Measurements from ENCODE around the gene IGSF9B.

Gene IGSF9B

GRCh38 chr11:133997554-133997953 lies 40.8 kb upstream of the IGSF9B start:
- H3K4me3 ChIP-seq (ENCODE audit: low read depth in 1 of 2, low read length in 2 of 2) = no peak overlapping the region

GRCh38 chr11:133996671-133997070 lies 39.9 kb upstream of the IGSF9B start:
- H3K36me3 ChIP-seq (ENCODE audit: control insufficient read depth in 1 of 2, insufficient read depth in 2 of 2, low read length in 2 of 2) = no peaks in the 10 kb centered on the region
- H3K9me3 ChIP-seq (ENCODE audit: control insufficient read depth in 1 of 2, low read length in 2 of 2) = no peaks in the 10 kb centered on the region
- no peaks in the 10 kb centered on the region for H3K4me1 ChIP-seq (ENCODE audit: control insufficient read depth in 1 of 2, insufficient read depth in 2 of 2, low read length in 2 of 2)
- H3K27ac ChIP-seq (ENCODE audit: low read depth, low read length) = no peak overlapping the region
- H3K27me3 ChIP-seq (ENCODE audit: control insufficient read depth in 1 of 2, insufficient read depth in 2 of 2, low read length in 2 of 2) = no peaks in the 10 kb centered on the region
- H3K4me3 ChIP-seq (ENCODE audit: low read depth in 1 of 2, low read length in 2 of 2) = no peak overlapping the region
- H3K9ac ChIP-seq (ENCODE audit: low read depth in 1 of 2, low read length in 2 of 2) = no peak overlapping the region

More at GRCh38 chr11:133997554-133997953, 40.8 kb upstream of the IGSF9B start:
- no peaks in the 10 kb centered on the region for H3K27me3 ChIP-seq (ENCODE audit: control insufficient read depth in 1 of 2, insufficient read depth in 2 of 2, low read length in 2 of 2)
- no peaks in the 10 kb centered on the region for H3K36me3 ChIP-seq (ENCODE audit: control insufficient read depth in 1 of 2, insufficient read depth in 2 of 2, low read length in 2 of 2)
- no peaks in the 10 kb centered on the region for H3K9me3 ChIP-seq (ENCODE audit: control insufficient read depth in 1 of 2, low read length in 2 of 2)
- no peak overlapping the region for H3K27ac ChIP-seq (ENCODE audit: low read depth, low read length)
- no peaks in the 10 kb centered on the region for H3K4me1 ChIP-seq (ENCODE audit: control insufficient read depth in 1 of 2, insufficient read depth in 2 of 2, low read length in 2 of 2)
- no peak overlapping the region for H3K9ac ChIP-seq (ENCODE audit: low read depth in 1 of 2, low read length in 2 of 2)

DNA sequence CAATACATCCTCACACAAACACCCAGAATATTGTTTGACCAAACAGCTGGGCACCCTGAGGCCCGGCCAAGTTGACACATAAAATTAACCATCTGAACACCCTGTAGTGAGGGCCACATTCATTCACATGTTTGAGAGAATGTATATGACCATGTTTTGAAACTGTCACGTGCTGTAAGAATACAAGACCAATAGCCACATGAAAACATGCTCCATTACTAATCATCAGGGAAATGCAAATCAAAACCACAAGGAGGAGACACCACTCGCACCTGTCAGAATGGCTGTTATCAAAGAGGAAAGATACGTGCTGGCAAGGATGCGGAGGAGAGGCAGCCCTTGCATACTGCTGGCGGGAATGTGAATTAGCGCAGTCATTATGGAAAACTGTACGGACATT lies 38.3 kb upstream of the IGSF9B start:
- Histone ChIP-seq H3K9ac (ENCODE audit: low read depth in 1 of 2, low read length in 2 of 2) (no peak overlapping the region), H3K27ac (ENCODE audit: low read depth, low read length) (no peak overlapping the region), H3K27me3 (ENCODE audit: control insufficient read depth in 1 of 2, insufficient read depth in 2 of 2, low read length in 2 of 2) (peaks cover 0 to 3% of the 10 kb centered on the region in 2 donors), H3K9me3 (ENCODE audit: control insufficient read depth in 1 of 2, low read length in 2 of 2) (no peaks in the 10 kb centered on the region), H3K4me3 (ENCODE audit: low read depth in 1 of 2, low read length in 2 of 2) (no peak overlapping the region), H3K36me3 (ENCODE audit: control insufficient read depth in 1 of 2, insufficient read depth in 2 of 2, low read length in 2 of 2) (no peaks in the 10 kb centered on the region), H3K4me1 (ENCODE audit: control insufficient read depth in 1 of 2, insufficient read depth in 2 of 2, low read length in 2 of 2) (no peaks in the 10 kb centered on the region)

- Histone ChIP-seq H3K4me1 (ENCODE audit: control insufficient read depth in 1 of 2, insufficient read depth in 2 of 2, low read length in 2 of 2) (no peaks in the 10 kb centered on the region), H3K27me3 (ENCODE audit: control insufficient read depth in 1 of 2, insufficient read depth in 2 of 2, low read length in 2 of 2) (peaks cover 0 to 5% of the 10 kb centered on the region in 2 donors), H3K36me3 (ENCODE audit: control insufficient read depth in 1 of 2, insufficient read depth in 2 of 2, low read length in 2 of 2) (no peaks in the 10 kb centered on the region), H3K27ac (ENCODE audit: low read depth, low read length) (no peak overlapping the region), H3K9ac (ENCODE audit: low read depth in 1 of 2, low read length in 2 of 2) (no peak overlapping the region), H3K4me3 (ENCODE audit: low read depth in 1 of 2, low read length in 2 of 2) (no peak overlapping the region), H3K9me3 (ENCODE audit: control insufficient read depth in 1 of 2, low read length in 2 of 2) (no peaks in the 10 kb centered on the region)
Observed at GRCh38 chr11:133993921-133994320, 37.2 kb upstream of the IGSF9B start.

GRCh38 chr11:133993107-133993506 lies 36.3 kb upstream of the IGSF9B start:
- H3K27ac ChIP-seq (ENCODE audit: low read depth, low read length) = no peak overlapping the region
- H3K36me3 ChIP-seq (ENCODE audit: control insufficient read depth in 1 of 2, insufficient read depth in 2 of 2, low read length in 2 of 2) = no peaks in the 10 kb centered on the region
- H3K4me1 ChIP-seq (ENCODE audit: control insufficient read depth in 1 of 2, insufficient read depth in 2 of 2, low read length in 2 of 2) = no peaks in the 10 kb centered on the region
- no peaks in the 10 kb centered on the region for H3K9me3 ChIP-seq (ENCODE audit: control insufficient read depth in 1 of 2, low read length in 2 of 2)
- H3K27me3 ChIP-seq (ENCODE audit: control insufficient read depth in 1 of 2, insufficient read depth in 2 of 2, low read length in 2 of 2) = peaks cover 0 to 5% of the 10 kb centered on the region in 2 donors
- no peak overlapping the region for H3K4me3 ChIP-seq (ENCODE audit: low read depth in 1 of 2, low read length in 2 of 2)
- no peak overlapping the region for H3K9ac ChIP-seq (ENCODE audit: low read depth in 1 of 2, low read length in 2 of 2)

DNA sequence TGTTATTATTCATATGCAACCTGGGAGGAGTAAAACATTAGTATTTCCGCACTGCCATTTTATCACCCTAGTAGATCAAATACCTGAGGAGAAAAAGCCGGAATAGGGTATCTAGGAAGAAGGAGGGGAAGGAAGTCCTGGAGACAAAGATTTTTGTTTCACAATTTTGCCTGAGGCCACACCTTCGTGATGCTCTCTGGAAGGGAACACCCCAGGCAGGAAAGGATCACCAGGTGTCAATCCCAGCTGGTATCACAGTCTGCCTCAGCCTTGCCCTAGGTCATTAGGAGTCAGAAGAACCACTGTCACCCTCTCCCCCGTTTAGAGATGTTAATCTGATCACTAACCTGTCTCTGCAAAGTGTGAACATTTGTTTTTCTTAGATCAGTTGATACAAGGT lies 35.4 kb upstream of the IGSF9B start:
- Histone ChIP-seq H3K27ac (ENCODE audit: low read depth, low read length) (no peak overlapping the region), H3K36me3 (ENCODE audit: control insufficient read depth in 1 of 2, insufficient read depth in 2 of 2, low read length in 2 of 2) (no peaks in the 10 kb centered on the region), H3K4me1 (ENCODE audit: control insufficient read depth in 1 of 2, insufficient read depth in 2 of 2, low read length in 2 of 2) (no peaks in the 10 kb centered on the region), H3K4me3 (ENCODE audit: low read depth in 1 of 2, low read length in 2 of 2) (no peak overlapping the region), H3K27me3 (ENCODE audit: control insufficient read depth in 1 of 2, insufficient read depth in 2 of 2, low read length in 2 of 2) (peaks cover 0 to 5% of the 10 kb centered on the region in 2 donors), H3K9ac (ENCODE audit: low read depth in 1 of 2, low read length in 2 of 2) (no peak overlapping the region), H3K9me3 (ENCODE audit: control insufficient read depth in 1 of 2, low read length in 2 of 2) (no peaks in the 10 kb centered on the region)

DNA sequence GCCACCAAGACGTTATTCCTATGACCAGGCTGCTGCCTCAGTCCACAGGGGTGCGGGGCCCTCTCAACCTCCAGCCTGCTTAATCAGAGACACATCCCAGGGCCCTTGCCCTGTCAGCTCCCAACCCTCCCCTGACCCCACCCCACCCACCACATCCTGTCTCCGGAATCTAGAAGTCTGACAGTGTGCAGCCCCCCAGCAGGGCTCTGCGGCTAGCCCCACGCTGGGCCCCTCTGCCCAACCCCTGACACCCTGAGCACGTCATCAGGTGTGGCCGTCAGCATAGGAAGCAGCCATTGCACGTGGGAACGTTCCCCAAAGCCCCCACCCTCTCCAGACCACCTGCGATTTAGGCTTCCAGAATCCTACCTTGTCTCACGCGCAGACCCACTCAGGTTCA lies 34.3 kb upstream of the IGSF9B start:
- no peak overlapping the region for H3K27ac ChIP-seq (ENCODE audit: low read depth, low read length)
- no peak overlapping the region for H3K9ac ChIP-seq (ENCODE audit: low read depth in 1 of 2, low read length in 2 of 2)
- no peaks in the 10 kb centered on the region for H3K9me3 ChIP-seq (ENCODE audit: control insufficient read depth in 1 of 2, low read length in 2 of 2)
- H3K4me3 ChIP-seq (ENCODE audit: low read depth in 1 of 2, low read length in 2 of 2) = no peak overlapping the region
- no peaks in the 10 kb centered on the region for H3K36me3 ChIP-seq (ENCODE audit: control insufficient read depth in 1 of 2, insufficient read depth in 2 of 2, low read length in 2 of 2)
- H3K4me1 ChIP-seq (ENCODE audit: control insufficient read depth in 1 of 2, insufficient read depth in 2 of 2, low read length in 2 of 2) = no peaks in the 10 kb centered on the region
- peaks cover 0 to 5% of the 10 kb centered on the region in 2 donors for H3K27me3 ChIP-seq (ENCODE audit: control insufficient read depth in 1 of 2, insufficient read depth in 2 of 2, low read length in 2 of 2)

GRCh38 chr11:133990501-133990900 lies 33.7 kb upstream of the IGSF9B start:
- Histone ChIP-seq H3K27ac (ENCODE audit: low read depth, low read length) (no peak overlapping the region), H3K9ac (ENCODE audit: low read depth in 1 of 2, low read length in 2 of 2) (no peak overlapping the region), H3K27me3 (ENCODE audit: control insufficient read depth in 1 of 2, insufficient read depth in 2 of 2, low read length in 2 of 2) (peaks cover 0 to 5% of the 10 kb centered on the region in 2 donors), H3K4me3 (ENCODE audit: low read depth in 1 of 2, low read length in 2 of 2) (no peak overlapping the region), H3K9me3 (ENCODE audit: control insufficient read depth in 1 of 2, low read length in 2 of 2) (no peaks in the 10 kb centered on the region), H3K36me3 (ENCODE audit: control insufficient read depth in 1 of 2, insufficient read depth in 2 of 2, low read length in 2 of 2) (no peaks in the 10 kb centered on the region), H3K4me1 (ENCODE audit: control insufficient read depth in 1 of 2, insufficient read depth in 2 of 2, low read length in 2 of 2) (no peaks in the 10 kb centered on the region)

GRCh38 chr11:133988686-133989410 lies 32.1 kb upstream of the IGSF9B start:
- Histone ChIP-seq H3K4me3 (ENCODE audit: low read depth in 1 of 2, low read length in 2 of 2) (no peak overlapping the region), H3K9ac (ENCODE audit: low read depth in 1 of 2, low read length in 2 of 2) (no peak overlapping the region), H3K27me3 (ENCODE audit: control insufficient read depth in 1 of 2, insufficient read depth in 2 of 2, low read length in 2 of 2) (peaks cover 0 to 5% of the 10 kb centered on the region in 2 donors), H3K27ac (ENCODE audit: low read depth, low read length) (no peak overlapping the region), H3K36me3 (ENCODE audit: control insufficient read depth in 1 of 2, insufficient read depth in 2 of 2, low read length in 2 of 2) (no peaks in the 10 kb centered on the region), H3K4me1 (ENCODE audit: control insufficient read depth in 1 of 2, insufficient read depth in 2 of 2, low read length in 2 of 2) (no peaks in the 10 kb centered on the region), H3K9me3 (ENCODE audit: control insufficient read depth in 1 of 2, low read length in 2 of 2) (no peaks in the 10 kb centered on the region)

- Histone ChIP-seq H3K27me3 (ENCODE audit: control insufficient read depth in 1 of 2, insufficient read depth in 2 of 2, low read length in 2 of 2) (peaks cover 0 to 5% of the 10 kb centered on the region in 2 donors), H3K9me3 (ENCODE audit: control insufficient read depth in 1 of 2, low read length in 2 of 2) (no peaks in the 10 kb centered on the region), H3K9ac (ENCODE audit: low read depth in 1 of 2, low read length in 2 of 2) (no peak overlapping the region), H3K27ac (ENCODE audit: low read depth, low read length) (no peak overlapping the region), H3K36me3 (ENCODE audit: control insufficient read depth in 1 of 2, insufficient read depth in 2 of 2, low read length in 2 of 2) (no peaks in the 10 kb centered on the region), H3K4me3 (ENCODE audit: low read depth in 1 of 2, low read length in 2 of 2) (no peak overlapping the region), H3K4me1 (ENCODE audit: control insufficient read depth in 1 of 2, insufficient read depth in 2 of 2, low read length in 2 of 2) (no peaks in the 10 kb centered on the region)
Observed at GRCh38 chr11:133987171-133987570, 30.4 kb upstream of the IGSF9B start.
